IPS-20b (cell line): Measurements from ENCODE around the gene GOLGA6L22.
"Not testable (repeated sequence)": the region's sequence is repeated elsewhere in the genome, so short reads cannot be mapped to it uniquely, and the experiment has no call there.

Source experiments
- H3K27ac ChIP-seq: one replicate; pipeline ENCODE4 v1.5.1; 2013; ENCODE audit warnings: low read length
- H3K27me3 ChIP-seq: 2 replicates; pipeline ENCODE4 v1.6.1; 2013; ENCODE audit warnings: mild to moderate bottlenecking, low read length, inconsistent platforms; ENCODE audit not compliant: insufficient read depth
- H3K36me3 ChIP-seq: 2 replicates; pipeline ENCODE4 v1.6.1; 2013; ENCODE audit warnings: low read depth, mild to moderate bottlenecking, inconsistent platforms, low read length, moderate library complexity; ENCODE audit not compliant: insufficient read depth
- H3K4me1 ChIP-seq: 2 replicates; pipeline ENCODE4 v1.6.1; 2013; ENCODE audit warnings: mild to moderate bottlenecking, control low read depth, inconsistent platforms, low read length, moderate library complexity; ENCODE audit not compliant: insufficient read depth
- H3K4me3 ChIP-seq: 2 replicates; pipeline ENCODE4 v1.5.1; 2013; ENCODE audit warnings: mild to moderate bottlenecking, low read length, inconsistent platforms
- H3K9ac ChIP-seq: 2 replicates; pipeline ENCODE4 v1.6.1; 2013; ENCODE audit warnings: low read depth, mild to moderate bottlenecking, inconsistent platforms, low read length, moderate library complexity
- H3K9me3 ChIP-seq: 2 replicates; pipeline ENCODE4 v1.6.1; 2013; ENCODE audit warnings: mild to moderate bottlenecking, low read depth, low read length, inconsistent platforms; ENCODE audit not compliant: insufficient read depth

Gene GOLGA6L22, protein sequence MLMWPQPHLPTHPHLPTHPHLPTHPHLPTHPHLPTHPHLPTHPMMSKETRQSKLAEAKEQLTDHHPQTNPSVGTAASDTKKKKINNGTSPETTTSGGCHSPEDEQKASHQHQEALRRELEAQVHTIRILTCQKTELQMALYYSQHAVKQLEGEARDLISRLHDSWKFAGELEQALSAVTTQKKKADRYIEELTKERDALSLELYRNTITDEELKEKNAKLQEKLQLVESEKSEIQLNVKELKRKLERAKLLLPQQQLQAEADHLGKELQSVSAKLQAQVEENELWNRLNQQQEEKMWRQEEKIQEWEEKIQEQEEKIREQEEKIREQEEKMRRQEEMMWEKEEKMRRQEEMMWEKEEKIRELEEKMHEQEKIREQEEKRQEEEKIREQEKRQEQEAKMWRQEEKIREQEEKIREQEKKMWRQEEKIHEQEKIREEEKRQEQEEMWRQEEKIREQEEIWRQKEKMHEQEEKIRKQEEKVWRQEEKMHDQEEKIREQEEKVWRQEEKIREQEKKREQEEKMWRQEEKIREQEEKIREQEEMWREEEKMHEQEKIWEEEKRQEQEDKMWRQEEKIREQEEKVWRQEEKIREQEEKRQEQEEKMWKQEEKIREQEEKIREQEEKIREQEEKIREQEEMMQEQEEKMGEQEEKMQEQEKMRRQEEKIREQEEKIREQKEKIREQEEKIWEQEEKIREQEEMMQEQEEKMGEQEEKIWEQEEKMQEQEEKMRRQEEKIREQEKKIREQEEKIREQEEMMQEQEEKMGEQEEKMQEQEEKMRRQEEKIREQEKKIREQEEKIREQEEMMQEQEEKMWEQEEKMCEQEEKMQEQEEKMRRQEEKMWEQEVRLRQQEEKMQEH

DNA sequence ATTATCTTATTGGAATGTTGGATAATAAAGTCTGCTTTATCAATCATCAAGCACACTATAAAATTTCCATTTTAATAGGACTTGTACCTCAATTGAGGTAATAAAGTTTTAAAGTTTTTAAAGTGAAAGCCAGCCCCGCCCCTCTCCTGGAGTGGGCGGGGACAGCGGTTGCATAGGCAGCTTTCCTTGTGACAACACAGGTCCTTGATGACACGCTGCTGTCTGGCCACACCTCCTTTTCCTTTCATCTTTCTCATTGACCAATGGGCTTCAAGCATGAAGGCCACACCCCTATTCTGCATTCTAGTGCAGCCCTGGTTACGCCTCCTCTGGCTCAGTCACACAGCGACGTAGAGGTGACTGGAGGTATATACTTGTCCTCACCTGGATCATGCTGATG lies at the start of gene GOLGA6L22:
Gene GOLGA6L22 (plus strand): TSS at position 301 of the 400 bp plus-strand sequence. CDS start 91 bp downstream, at position 392.
- H3K4me1 ChIP-seq, H3K9me3 ChIP-seq, H3K9ac ChIP-seq, H3K36me3 ChIP-seq, H3K4me3 ChIP-seq, H3K27me3 ChIP-seq, H3K27ac ChIP-seq: not testable (repeated sequence)

GRCh38 chr15:22417288-22417687 lies 41.4 kb upstream of the GOLGA6L22 start:
- not testable (repeated sequence) for H3K27ac ChIP-seq, H3K9me3 ChIP-seq, H3K9ac ChIP-seq, H3K27me3 ChIP-seq, H3K36me3 ChIP-seq, H3K4me1 ChIP-seq, H3K4me3 ChIP-seq

GRCh38 chr15:22417795-22418194 lies 40.9 kb upstream of the GOLGA6L22 start:
- H3K36me3 ChIP-seq, H3K9ac ChIP-seq, H3K27ac ChIP-seq, H3K27me3 ChIP-seq, H3K9me3 ChIP-seq, H3K4me1 ChIP-seq, H3K4me3 ChIP-seq: not testable (repeated sequence)

DNA sequence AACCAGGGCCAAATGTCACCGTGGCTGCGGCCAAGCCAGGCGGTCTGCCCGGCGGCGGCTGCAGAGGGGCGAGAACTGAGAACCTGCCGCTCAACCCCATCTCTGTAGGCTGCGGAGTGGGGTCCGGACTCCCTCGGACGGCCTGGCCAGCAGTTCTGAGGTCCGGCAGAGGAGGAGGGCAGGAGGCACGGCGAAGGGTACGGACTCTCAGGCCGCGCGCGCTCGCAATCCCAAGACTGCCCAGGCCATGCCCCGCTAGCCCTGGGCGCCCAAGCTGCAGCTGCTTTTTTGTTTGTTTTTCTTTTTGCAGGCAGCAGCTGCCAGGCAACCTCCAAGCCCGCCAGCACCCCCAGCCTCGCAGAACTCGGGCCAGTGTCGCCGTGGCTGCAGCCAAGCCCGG lies 40.5 kb upstream of the GOLGA6L22 start:
- not testable (repeated sequence) for H3K27me3 ChIP-seq, H3K36me3 ChIP-seq, H3K4me3 ChIP-seq, H3K27ac ChIP-seq, H3K4me1 ChIP-seq, H3K9me3 ChIP-seq, H3K9ac ChIP-seq

GRCh38 chr15:22418666-22419065 lies 40.0 kb upstream of the GOLGA6L22 start:
- not testable (repeated sequence) for H3K36me3 ChIP-seq, H3K27ac ChIP-seq, H3K9ac ChIP-seq, H3K4me1 ChIP-seq, H3K9me3 ChIP-seq, H3K4me3 ChIP-seq, H3K27me3 ChIP-seq

DNA sequence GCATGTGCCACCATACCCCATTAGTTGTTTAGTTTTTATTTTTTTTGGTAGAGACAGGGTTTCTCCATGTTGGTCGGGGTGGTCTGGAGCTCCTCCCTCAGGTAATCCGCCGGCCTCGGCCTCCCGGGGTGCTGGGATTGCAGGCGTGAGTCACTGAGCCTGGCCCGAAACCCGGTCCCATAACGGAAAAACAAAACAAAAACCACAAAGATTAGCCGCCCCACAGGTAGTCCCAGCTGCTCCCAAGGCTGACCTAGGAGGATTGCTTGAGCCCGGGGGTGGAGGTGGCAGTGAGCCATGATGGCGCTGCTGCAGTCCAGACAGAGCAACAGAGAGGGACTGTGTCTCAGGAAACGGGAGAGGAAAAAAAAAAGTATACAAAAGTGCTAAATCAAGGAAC lies 38.4 kb upstream of the GOLGA6L22 start:
- not testable (repeated sequence) for H3K36me3 ChIP-seq, H3K4me1 ChIP-seq, H3K9me3 ChIP-seq

DNA sequence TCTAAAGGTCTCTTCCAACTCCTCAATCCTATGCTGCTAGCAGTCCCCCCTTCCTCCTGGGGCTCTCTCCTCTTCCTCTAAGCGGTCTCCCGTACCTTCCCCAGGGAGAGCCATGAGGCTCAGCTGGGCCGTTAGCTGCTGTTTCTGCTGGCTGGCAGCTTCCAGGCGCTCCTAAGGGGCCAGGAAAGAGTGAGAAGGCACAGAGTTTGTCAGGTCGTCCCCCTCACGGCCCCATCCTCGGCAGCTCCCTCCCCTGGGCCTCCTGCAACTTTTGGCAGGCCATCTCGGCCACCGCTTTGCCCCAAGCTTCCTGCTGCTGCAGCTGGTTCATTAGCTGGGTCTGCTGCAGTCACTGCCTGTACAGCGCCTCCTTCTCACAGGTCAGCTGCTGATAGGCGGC lies 29.3 kb upstream of the GOLGA6L22 start:
- not testable (repeated sequence) for H3K27me3 ChIP-seq, H3K9ac ChIP-seq, H3K4me1 ChIP-seq, H3K36me3 ChIP-seq, H3K27ac ChIP-seq, H3K4me3 ChIP-seq, H3K9me3 ChIP-seq

More for the DNA sequence above, 38.4 kb upstream of the GOLGA6L22 start:
- H3K4me3 ChIP-seq, H3K27ac ChIP-seq, H3K9ac ChIP-seq, H3K27me3 ChIP-seq: not testable (repeated sequence)

GRCh38 chr15:22431687-22432086 lies 27.0 kb upstream of the GOLGA6L22 start:
- H3K27me3 ChIP-seq, H3K4me3 ChIP-seq, H3K36me3 ChIP-seq, H3K9me3 ChIP-seq, H3K4me1 ChIP-seq, H3K9ac ChIP-seq, H3K27ac ChIP-seq: not testable (repeated sequence)

DNA sequence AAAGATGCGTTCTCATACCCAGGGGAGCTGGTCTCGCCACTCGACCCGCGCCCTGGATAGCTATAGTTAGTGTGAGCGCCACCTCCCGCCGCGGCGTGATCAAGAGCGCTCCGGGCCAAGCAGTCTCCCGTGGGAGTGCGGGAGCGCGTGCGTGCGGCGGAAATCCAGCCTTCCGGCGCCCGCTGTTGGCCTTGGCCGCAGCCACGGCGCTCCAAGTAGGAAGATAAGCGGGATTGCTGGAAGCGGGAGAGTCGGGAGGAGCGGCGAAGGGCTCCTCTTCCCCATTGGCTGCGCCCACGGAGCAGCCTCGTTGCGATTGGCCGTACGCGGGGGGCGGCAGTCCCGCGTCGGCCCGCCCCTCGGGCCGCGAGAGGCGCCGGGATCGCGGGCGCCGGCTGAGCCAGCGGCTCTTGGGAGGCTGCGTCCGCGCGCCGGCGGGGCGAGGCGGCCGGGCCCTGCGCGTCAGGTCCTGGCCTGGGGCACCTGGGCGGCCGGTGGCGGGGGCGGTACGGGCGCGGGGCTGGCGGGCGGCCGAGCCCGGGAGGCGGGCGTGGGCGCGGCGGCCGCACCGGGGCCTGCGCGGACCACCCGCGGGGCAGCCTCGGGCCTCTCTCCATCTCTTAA lies 35.9 kb downstream of the GOLGA6L22 start:
- H3K9me3 ChIP-seq, H3K27ac ChIP-seq, H3K9ac ChIP-seq, H3K27me3 ChIP-seq, H3K36me3 ChIP-seq, H3K4me1 ChIP-seq, H3K4me3 ChIP-seq: not testable (repeated sequence)

GRCh38 chr15:22497200-22497599 lies 38.5 kb downstream of the GOLGA6L22 start:
- H3K9ac ChIP-seq, H3K4me3 ChIP-seq, H3K27me3 ChIP-seq, H3K9me3 ChIP-seq, H3K36me3 ChIP-seq, H3K4me1 ChIP-seq, H3K27ac ChIP-seq: not testable (repeated sequence)

DNA sequence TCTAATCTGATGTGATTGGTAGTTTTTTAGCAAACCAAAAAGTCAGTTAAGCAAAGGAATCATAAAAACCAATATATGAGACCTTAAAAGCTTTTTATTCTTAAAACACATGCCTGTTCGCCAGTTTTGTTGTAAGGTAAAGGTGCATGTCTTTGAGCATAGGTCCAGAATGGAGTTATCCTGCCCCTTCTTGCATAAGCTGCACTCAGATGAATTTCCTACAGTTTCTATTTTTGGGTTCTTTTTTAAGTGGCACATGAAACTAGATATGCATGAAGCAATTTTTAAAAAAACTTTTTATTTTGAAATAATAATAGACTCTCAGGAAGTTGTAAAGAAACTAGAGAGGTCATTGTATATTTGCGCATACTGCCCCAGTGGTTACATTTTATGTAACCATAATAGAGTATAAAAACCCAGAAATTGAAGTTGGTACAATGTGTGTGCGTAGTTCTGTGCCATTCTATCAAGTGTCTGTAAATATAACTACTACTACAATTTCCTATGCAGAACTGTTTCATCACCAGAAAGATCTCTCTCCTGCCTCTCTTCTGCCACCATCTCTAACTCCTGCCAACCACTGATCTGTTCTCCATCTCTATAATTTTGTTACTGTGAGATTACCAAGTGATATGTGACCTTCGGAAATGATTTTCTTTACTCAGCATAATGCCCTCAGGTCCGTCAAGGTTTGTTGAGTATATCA lies 39.7 kb downstream of the GOLGA6L22 start:
- H3K9me3 ChIP-seq, H3K4me3 ChIP-seq, H3K36me3 ChIP-seq, H3K9ac ChIP-seq, H3K4me1 ChIP-seq, H3K27me3 ChIP-seq, H3K27ac ChIP-seq: not testable (repeated sequence)
